Skeletal muscle cell (primary cell): ENCODE measurements around the gene AP4S1.

Experiments
- DNase-seq: peaks from one replicate; pipeline ENCODE4 v3.0.0-alpha.2; 2010; ENCODE audit warnings: low read depth
- H3K4me3 ChIP-seq: 2 replicates; pipeline ENCODE4 v1.5.1; 2011; ENCODE audit warnings: low read depth, mild to moderate bottlenecking, control low read depth, low read length, moderate library complexity

AP4S1 gene

DNA sequence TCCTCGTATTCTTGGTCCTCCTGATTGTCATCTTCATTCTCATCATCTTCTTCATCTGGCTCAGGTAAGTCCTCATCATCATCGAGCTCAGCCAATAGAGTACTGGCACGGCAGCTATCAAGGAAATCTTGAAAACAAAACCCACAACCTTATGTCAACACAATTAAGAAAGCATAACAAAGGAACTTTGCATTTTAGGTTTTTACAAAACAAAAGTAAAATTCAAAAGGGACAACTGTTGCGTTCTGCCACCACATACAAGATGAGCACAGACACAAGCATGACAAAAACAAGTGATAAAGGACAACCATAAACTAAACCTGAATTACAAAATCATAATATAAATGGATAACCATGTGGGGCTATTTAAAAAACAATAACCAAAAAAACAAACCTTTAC is 97.5 kb downstream of the AP4S1 start:
- no peak for DNase-seq
- no peak overlapping the region for H3K4me3 ChIP-seq

DNA sequence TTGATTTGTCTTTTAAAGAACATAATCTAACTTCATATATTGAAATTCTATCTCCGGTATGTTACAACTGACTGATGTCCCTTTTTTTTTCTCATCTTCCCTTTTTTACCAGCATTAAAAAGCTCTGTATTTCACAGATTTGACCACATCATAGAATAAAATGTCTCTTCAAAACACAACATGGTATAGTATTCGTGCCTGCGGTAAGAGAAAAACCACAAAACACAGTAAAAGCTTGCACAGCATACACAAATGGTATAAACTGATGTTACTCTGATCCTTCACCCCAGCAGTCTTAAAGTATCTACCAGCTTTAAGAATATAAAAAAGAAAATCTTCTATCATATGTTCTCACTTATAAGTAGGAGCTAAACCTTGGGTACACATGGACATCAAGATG is 98.7 kb downstream of the AP4S1 start:
- no peak overlapping the region for H3K4me3 ChIP-seq
- DNase-seq = no peak

DNA sequence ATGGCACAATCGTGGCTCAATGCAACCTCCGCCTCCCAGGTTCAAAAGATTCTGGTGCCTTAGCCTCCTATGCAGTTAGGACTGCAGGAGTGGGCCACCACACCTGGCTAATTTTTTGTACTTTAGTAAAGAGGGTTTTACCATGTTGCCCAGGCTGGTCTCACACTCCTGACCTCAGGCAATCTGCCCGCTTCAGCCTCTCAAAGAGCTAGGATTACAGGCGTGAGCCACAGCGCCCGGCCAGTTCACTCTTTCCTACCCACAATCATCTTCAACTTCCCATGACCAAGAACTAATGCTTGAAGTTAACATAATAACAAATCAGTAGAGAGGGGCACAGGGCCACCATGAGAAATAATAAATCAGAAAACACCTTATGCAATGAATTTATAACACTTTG is 99.8 kb downstream of the AP4S1 start:
- no peak overlapping the region for H3K4me3 ChIP-seq
- DNase-seq = no peak

DNA sequence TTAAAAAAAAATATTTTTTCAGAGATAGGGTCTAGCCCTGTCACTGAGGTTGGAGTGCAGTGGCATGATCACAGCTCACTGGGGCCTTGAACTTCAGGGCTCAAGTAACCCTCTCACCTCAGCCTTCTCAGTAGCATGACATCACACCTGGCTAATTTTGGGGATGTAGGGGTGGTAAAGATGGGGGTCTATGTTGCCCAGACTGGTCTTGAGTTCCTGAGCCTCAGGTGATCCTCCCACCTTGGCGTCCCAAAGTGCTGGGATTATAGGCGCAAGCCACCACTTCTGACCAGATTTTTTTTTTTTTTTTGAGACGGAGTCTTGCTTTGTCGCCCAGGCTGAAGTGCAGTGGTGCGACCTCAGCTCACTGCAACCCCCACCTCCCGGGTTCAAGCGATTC is 101.2 kb downstream of the AP4S1 start:
- H3K4me3 ChIP-seq = no peak overlapping the region
- DNase-seq = no peak

DNA sequence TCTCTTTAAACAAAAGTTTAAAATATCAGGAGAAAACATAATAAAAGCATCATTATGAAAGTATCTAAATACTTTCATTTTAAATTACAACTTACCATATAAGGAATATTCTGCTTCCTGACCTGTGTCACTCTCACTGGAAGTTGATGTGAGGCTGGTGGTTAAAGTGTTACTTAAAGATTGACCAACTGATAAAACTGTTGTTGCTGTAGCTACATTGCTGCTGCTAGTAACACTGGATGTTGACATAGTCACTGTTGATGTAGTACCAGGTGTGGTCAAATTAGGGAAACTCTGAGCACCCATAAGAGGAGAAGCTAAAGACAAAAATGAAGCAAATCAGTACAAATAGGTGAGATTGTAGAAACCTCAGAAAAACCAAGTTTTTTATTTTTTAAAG is 102.2 kb downstream of the AP4S1 start:
- no peak overlapping the region for H3K4me3 ChIP-seq
- DNase-seq = no peak

DNA sequence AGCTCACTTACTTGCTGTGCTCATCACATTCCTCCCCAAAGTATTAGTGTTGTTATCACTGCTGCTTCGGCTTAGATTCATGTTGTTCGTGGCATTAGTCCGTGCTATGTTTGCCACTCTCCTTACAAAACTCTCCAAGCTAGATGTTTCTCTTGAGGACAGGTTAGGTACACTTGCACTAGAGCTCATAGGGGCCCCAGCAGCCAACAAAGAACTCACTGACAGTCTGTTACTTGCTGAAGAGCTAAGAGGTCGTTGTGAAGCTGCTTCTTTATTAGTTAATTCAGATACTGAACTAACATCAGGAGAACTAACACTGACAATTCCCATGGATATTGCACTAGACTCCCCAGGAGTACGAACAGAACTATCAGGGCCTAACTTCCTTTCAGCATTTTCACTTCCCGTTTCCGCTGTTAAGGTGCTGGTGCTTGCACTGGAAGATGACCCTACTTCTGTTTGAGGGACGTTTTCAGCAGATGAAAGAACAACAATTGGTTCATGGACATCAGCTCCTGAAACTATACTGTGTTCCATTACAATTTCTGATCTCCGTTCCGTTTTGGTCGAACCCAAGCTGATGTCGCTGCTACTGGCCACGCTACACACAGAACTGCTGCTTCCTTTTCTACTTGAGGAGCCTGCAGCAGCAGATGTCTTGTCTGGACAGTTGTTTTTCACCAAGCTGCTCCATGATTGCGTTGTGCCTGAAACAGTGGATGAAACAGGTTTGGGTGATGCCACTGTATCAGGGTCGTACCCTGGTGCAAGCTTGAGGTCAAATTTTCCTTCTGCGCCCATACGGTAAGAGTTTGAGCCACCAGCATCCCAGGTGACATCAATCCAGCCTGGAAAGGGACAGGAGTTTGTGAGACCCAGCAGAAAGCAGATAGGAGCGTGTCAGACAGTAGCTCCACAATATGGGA is 103.4 kb downstream of the AP4S1 start:
- no peak for DNase-seq
- no peak overlapping the region for H3K4me3 ChIP-seq

DNA sequence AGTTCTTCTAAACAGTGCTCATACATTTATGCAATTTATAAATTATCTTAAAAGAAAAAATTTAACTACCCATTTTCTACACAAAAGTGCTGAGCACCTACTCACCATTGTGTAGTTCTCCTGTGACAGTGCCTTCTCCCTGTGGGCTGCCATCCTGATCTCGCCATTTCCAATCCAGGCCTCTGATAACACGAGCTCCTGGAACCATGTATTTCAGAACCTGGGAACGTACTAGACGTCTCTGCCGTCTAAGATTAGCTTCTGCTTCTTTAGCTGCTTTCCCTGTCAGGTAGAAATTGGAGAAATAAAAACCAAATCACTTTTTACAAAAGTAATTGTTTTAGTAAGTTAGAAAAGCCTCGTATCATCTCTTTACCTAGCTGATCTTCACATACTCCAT is 107.7 kb downstream of the AP4S1 start:
- no peak for DNase-seq
- H3K4me3 ChIP-seq = no peak overlapping the region

DNA sequence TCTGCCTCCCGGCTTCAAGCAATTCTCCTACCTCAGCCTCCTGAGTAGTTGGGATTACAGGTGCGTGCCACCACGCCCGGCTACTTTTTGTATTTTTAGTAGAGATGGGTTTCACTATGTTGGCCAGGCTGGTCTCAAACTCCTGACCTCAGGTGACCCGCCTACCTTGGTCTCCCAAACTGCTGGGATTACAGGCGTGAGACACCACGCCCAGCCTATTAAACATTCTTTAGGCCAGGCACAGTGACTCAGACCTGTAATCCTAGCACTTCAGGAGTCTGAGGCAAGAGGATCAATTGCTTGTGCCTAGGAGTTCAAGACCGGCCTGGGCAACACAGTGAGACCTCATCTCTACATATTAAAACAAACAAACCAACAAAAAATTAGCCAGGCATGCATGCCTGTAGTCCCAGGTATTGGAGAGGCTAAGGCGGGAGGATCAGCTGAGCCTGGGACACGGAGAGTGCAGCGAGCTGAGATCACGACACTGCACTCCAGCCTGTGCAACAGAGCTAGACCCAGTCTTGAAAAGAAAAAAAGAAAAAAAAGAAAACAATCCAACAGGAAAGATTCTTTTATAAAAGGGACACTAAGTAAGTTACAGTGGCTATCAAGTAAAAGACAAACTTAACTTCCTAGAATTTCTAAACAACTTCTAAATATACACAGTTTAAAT is 111.9 kb downstream of the AP4S1 start:
- no peak for DNase-seq
- no peak overlapping the region for H3K4me3 ChIP-seq

DNA sequence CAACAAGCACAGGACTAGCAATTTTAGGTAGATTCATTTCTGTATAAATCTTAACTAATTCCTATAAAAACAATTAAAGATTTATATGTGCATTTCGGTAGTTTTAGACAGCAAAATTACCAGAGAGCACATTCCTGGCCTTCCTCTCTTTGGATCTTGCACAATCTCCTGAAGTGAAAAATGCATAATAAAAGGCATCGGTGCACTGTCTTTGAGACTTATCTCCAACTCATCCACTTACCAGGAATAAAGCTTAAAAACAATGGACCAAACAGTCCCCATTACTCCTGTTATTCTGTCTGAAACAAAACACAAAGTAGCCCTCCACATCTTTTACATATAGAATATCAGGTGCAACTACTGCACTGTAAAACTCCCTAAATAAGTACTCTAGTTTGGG is 112.9 kb downstream of the AP4S1 start:
- no peak overlapping the region for H3K4me3 ChIP-seq
- no peak for DNase-seq

DNA sequence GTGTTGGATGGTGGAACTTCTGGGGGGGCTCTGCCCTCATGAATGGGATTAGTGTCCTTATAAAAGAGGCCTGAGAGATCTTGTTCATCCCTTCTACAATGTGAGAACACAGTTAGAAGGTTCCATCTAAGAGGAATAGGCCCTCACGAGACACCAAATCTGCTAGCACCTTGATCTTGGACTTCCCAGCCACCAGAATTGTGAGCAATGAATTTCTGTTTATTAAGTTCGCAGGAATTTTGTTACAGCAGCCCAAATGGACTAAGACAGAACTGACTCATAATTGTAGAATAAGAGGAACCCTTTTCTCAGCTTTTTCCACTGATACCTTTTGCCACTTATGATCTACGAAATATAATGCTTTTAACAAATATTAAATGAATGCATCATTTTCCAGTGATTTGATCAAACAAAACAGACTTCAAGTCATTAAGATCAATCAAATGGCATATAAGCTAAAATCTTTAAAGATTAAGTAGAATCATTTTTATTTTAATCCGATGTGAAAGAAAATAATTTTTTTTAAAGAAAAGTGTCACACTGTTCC is 113.9 kb downstream of the AP4S1 start:
- no peak for DNase-seq
- H3K4me3 ChIP-seq = no peak overlapping the region

DNA sequence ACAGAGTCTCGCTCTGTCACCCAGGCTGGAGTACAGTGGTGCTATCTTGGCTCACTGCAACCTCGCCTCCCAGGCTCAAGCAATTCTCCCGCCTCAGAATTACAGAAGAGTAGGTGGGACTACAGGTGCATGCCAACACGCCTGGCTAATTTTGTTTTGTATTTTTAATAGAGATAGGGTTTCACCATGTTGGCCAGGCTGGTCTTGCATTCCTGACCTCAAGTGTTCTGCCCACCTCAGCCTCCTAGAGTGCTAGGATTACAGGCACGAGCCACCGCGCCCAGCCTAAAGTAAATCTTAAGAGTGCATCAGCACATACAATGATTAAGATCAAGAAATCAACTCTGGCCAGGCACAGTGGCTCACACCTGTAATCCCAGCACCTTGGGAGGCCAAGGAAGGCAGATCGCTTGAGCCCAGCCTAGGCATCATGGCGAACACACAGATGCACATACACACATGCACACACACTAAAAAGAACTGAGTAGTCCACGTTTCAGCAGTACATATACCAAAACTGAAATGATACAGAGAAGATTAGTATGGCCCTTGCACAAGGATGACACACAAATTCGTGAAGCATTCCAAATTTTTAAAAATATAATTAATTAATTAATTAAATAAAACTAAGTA is 117.1 kb downstream of the AP4S1 start:
- no peak for DNase-seq
- no peak overlapping the region for H3K4me3 ChIP-seq
